GM23338 (cell line): ENCODE measurements around the gene MME.

Experiments
- TF ChIP-seq, protein P1 (sequence below), 2 experiments: fragments of 200-600 bp in 1 of 2; sonication (generic) in 1 of 2; conservative IDR thresholded peaks; 2 replicates each; pipeline versions ENCODE4 v1.5.1 to v1.6.1; 2016 to 2017; ENCODE audit warnings: antibody characterized with exemption in 2 of 2, low read depth in 2 of 2, mild to moderate bottlenecking in 2 of 2, moderate library complexity in 1 of 2
- TF ChIP-seq, protein P2 (sequence below): IDR thresholded peaks from one replicate; pipeline ENCODE4 v1.6.1; 2018; ENCODE audit warnings: antibody characterized with exemption; ENCODE audit not compliant: unreplicated experiment

DNA sequence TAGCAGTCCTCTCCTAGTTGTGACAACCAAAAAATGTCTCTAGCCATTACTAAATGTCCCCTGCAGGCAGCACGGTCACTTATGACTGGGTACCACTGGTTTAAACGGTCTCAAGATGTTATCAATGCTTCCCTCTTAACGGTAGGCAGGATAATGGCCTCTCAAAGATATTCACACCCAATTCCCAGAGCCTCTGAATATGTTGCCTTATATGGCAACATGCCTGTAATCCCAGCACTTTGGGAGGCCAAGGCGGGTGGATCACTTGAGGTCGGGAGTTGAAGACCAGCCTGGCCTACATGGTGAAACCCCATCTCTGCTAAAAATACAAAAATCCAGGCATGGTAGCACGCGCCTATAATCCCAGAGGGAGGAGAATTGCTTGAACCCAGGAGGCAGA lies 9.4 kb downstream of the MME start:
- TF ChIP-seq, protein P1, sequence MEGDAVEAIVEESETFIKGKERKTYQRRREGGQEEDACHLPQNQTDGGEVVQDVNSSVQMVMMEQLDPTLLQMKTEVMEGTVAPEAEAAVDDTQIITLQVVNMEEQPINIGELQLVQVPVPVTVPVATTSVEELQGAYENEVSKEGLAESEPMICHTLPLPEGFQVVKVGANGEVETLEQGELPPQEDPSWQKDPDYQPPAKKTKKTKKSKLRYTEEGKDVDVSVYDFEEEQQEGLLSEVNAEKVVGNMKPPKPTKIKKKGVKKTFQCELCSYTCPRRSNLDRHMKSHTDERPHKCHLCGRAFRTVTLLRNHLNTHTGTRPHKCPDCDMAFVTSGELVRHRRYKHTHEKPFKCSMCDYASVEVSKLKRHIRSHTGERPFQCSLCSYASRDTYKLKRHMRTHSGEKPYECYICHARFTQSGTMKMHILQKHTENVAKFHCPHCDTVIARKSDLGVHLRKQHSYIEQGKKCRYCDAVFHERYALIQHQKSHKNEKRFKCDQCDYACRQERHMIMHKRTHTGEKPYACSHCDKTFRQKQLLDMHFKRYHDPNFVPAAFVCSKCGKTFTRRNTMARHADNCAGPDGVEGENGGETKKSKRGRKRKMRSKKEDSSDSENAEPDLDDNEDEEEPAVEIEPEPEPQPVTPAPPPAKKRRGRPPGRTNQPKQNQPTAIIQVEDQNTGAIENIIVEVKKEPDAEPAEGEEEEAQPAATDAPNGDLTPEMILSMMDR (conservative IDR thresholded peaks at IDR 0.05; ENCODE audit: low read depth in 2 of 2): no peak
- TF ChIP-seq, protein P2, sequence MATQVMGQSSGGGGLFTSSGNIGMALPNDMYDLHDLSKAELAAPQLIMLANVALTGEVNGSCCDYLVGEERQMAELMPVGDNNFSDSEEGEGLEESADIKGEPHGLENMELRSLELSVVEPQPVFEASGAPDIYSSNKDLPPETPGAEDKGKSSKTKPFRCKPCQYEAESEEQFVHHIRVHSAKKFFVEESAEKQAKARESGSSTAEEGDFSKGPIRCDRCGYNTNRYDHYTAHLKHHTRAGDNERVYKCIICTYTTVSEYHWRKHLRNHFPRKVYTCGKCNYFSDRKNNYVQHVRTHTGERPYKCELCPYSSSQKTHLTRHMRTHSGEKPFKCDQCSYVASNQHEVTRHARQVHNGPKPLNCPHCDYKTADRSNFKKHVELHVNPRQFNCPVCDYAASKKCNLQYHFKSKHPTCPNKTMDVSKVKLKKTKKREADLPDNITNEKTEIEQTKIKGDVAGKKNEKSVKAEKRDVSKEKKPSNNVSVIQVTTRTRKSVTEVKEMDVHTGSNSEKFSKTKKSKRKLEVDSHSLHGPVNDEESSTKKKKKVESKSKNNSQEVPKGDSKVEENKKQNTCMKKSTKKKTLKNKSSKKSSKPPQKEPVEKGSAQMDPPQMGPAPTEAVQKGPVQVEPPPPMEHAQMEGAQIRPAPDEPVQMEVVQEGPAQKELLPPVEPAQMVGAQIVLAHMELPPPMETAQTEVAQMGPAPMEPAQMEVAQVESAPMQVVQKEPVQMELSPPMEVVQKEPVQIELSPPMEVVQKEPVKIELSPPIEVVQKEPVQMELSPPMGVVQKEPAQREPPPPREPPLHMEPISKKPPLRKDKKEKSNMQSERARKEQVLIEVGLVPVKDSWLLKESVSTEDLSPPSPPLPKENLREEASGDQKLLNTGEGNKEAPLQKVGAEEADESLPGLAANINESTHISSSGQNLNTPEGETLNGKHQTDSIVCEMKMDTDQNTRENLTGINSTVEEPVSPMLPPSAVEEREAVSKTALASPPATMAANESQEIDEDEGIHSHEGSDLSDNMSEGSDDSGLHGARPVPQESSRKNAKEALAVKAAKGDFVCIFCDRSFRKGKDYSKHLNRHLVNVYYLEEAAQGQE: no peak
